ENCODE results near the gene TSEN2. TPM values are rescaled to one million over a fixed set of nuclear protein-coding genes. Genes with fewer than 3 reads are reported as not detected.
A peak's percentile ranks its signal among the peaks of the same experiment; 100 is the strongest.

Gene TSEN2
- total and polyA plus RNA-seq, 2 of the 13 experiments (the other 11 are each of a cell fraction or from before 2014, with no cell fraction given) = 11.0 to 17.3 TPM

DNA sequence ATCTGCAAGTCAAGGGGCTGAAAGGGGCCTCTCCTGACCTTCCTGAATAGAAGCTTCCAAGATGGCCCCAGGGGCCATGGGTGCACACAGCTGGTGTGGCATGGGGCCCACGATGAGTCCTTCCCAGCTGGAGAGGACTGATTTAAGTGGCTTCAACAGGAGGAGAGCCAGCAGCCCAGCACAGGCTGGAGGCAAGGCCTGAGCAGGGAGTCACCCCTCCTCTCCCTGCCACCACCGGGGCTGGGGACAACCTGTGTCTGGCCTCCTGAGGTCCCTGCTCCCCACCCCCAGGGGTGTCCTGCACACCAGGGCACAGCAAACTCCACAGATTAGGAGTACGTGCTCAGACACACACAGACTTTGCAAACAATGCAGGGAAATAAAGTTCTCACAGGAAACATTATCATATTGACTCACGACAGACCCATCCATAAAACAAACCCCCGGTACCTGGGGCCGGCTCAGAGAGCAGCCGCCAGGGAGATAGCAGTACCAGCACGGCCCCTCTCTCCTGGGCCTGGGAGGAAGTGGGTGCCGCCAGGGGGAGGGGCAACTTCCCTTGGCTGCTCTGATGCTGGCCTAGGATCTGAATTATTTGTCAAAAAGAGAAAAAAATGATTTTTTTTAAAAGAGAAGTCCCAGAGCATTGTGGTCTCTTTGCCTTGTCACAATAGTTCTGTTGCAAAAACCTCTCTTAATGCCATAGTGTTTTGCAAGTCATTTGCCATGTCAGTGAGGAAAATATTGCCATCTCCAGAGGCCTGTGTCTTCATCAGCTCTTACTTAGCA, 21.9 kb upstream of the TSEN2 start (continued):
- TF ChIP-seq, protein P1, sequence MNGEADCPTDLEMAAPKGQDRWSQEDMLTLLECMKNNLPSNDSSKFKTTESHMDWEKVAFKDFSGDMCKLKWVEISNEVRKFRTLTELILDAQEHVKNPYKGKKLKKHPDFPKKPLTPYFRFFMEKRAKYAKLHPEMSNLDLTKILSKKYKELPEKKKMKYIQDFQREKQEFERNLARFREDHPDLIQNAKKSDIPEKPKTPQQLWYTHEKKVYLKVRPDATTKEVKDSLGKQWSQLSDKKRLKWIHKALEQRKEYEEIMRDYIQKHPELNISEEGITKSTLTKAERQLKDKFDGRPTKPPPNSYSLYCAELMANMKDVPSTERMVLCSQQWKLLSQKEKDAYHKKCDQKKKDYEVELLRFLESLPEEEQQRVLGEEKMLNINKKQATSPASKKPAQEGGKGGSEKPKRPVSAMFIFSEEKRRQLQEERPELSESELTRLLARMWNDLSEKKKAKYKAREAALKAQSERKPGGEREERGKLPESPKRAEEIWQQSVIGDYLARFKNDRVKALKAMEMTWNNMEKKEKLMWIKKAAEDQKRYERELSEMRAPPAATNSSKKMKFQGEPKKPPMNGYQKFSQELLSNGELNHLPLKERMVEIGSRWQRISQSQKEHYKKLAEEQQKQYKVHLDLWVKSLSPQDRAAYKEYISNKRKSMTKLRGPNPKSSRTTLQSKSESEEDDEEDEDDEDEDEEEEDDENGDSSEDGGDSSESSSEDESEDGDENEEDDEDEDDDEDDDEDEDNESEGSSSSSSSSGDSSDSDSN (CRISPR knock-in tag; IDR thresholded peaks at IDR 0.05) = no peak
- TF ChIP-seq ZNF205 (CRISPR knock-in tag; IDR thresholded peaks at IDR 0.05) (0 out of 2 replicates have a peak, but pooled peaks have one; percentile 12), HNRNPL (IDR thresholded peaks at IDR 0.05; ENCODE audit: low read depth, low read length) (0 out of 2 replicates have a peak, but pooled peaks have one; percentile 46), SAFB2 (CRISPR knock-in tag; IDR thresholded peaks at IDR 0.05; ENCODE audit: borderline replicate concordance, low read depth) (no peak), ZNF746 (CRISPR knock-in tag; IDR thresholded peaks at IDR 0.05) (peak; percentile 74; the same call in 1 of the 2 replicates), ZNF235 (CRISPR knock-in tag; IDR thresholded peaks at IDR 0.05; ENCODE audit: borderline replicate concordance) (no peak), GABPB1 (CRISPR knock-in tag; IDR thresholded peaks at IDR 0.05) (no peak; the same call in 1 of the 2 replicates), ARID3A (IDR thresholded peaks at IDR 0.05; ENCODE audit: low read depth, low read length) (no peak), ZNF546 (CRISPR knock-in tag; conservative IDR thresholded peaks at IDR 0.05) (0 out of 2 replicates have a peak, but pooled peaks have one; percentile 42), JDP2 (CRISPR knock-in tag; IDR thresholded peaks at IDR 0.05; ENCODE audit: borderline replicate concordance) (no peak), NONO (IDR thresholded peaks at IDR 0.05) (no peak), NONO (CRISPR knock-in tag; conservative IDR thresholded peaks at IDR 0.05) (peak; percentile 69; the same call in 1 of the 2 replicates), ZNF317 (CRISPR knock-in tag; IDR thresholded peaks at IDR 0.05) (no peak)
- TF ChIP-seq, protein P2, sequence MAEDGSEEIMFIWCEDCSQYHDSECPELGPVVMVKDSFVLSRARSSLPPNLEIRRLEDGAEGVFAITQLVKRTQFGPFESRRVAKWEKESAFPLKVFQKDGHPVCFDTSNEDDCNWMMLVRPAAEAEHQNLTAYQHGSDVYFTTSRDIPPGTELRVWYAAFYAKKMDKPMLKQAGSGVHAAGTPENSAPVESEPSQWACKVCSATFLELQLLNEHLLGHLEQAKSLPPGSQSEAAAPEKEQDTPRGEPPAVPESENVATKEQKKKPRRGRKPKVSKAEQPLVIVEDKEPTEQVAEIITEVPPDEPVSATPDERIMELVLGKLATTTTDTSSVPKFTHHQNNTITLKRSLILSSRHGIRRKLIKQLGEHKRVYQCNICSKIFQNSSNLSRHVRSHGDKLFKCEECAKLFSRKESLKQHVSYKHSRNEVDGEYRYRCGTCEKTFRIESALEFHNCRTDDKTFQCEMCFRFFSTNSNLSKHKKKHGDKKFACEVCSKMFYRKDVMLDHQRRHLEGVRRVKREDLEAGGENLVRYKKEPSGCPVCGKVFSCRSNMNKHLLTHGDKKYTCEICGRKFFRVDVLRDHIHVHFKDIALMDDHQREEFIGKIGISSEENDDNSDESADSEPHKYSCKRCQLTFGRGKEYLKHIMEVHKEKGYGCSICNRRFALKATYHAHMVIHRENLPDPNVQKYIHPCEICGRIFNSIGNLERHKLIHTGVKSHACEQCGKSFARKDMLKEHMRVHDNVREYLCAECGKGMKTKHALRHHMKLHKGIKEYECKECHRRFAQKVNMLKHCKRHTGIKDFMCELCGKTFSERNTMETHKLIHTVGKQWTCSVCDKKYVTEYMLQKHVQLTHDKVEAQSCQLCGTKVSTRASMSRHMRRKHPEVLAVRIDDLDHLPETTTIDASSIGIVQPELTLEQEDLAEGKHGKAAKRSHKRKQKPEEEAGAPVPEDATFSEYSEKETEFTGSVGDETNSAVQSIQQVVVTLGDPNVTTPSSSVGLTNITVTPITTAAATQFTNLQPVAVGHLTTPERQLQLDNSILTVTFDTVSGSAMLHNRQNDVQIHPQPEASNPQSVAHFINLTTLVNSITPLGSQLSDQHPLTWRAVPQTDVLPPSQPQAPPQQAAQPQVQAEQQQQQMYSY (CRISPR knock-in tag; IDR thresholded peaks at IDR 0.05) = no peak
- TF ChIP-seq, protein P3, sequence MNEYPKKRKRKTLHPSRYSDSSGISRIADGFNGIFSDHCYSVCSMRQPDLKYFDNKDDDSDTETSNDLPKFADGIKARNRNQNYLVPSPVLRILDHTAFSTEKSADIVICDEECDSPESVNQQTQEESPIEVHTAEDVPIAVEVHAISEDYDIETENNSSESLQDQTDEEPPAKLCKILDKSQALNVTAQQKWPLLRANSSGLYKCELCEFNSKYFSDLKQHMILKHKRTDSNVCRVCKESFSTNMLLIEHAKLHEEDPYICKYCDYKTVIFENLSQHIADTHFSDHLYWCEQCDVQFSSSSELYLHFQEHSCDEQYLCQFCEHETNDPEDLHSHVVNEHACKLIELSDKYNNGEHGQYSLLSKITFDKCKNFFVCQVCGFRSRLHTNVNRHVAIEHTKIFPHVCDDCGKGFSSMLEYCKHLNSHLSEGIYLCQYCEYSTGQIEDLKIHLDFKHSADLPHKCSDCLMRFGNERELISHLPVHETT (CRISPR knock-in tag; conservative IDR thresholded peaks at IDR 0.05) = no peak
- TF ChIP-seq, protein P4, sequence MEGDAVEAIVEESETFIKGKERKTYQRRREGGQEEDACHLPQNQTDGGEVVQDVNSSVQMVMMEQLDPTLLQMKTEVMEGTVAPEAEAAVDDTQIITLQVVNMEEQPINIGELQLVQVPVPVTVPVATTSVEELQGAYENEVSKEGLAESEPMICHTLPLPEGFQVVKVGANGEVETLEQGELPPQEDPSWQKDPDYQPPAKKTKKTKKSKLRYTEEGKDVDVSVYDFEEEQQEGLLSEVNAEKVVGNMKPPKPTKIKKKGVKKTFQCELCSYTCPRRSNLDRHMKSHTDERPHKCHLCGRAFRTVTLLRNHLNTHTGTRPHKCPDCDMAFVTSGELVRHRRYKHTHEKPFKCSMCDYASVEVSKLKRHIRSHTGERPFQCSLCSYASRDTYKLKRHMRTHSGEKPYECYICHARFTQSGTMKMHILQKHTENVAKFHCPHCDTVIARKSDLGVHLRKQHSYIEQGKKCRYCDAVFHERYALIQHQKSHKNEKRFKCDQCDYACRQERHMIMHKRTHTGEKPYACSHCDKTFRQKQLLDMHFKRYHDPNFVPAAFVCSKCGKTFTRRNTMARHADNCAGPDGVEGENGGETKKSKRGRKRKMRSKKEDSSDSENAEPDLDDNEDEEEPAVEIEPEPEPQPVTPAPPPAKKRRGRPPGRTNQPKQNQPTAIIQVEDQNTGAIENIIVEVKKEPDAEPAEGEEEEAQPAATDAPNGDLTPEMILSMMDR (CRISPR knock-in tag; IDR thresholded peaks at IDR 0.05) = 0 out of 2 replicates have a peak, but pooled peaks have one; percentile 14
